Renal pelvis (tissue), 12 donors: ENCODE results near the gene AFTPH. TPM values are rescaled to one million over a fixed set of nuclear protein-coding genes. Genes with fewer than 3 reads are reported as not detected.

Experiments used
- DNase-seq: peaks from one replicate; pipeline ENCODE4 v3.0.0-alpha.2; 2013
- long read RNA-seq, 16 experiments: transcript quantifications; one replicate each; lab custom pipeline, GENCODE V29; 2026
- polyA plus RNA-seq, 3 donors: library from polyadenylated mRNA; unstranded; fragments of 120-200 nt; gene quantifications; one replicate each; pipeline ENCODE4 v1.2.1, GENCODE V29; 2013; ENCODE audit not compliant: insufficient read length in 3 of 3

Gene AFTPH
- polyA plus RNA-seq, result 10 to 100 TPM; 61.6 to 83.2 (median 62.6) TPM
- long read RNA-seq, donor 1, full-length matches to known transcripts, result 5 of 5 reads
- long read RNA-seq, donor 1, partial matches to known transcripts, result 0 of 5 reads
- long read RNA-seq, donor 1, other reads (novel, unspliced or antisense), result 0 of 5 reads
- long read RNA-seq, donor 2, full-length matches to known transcripts, result 12 of 12 reads
- long read RNA-seq, donor 2, partial matches to known transcripts, result 0 of 12 reads
- long read RNA-seq, donor 2, other reads (novel, unspliced or antisense), result 0 of 12 reads
- long read RNA-seq, donor 3, full-length matches to known transcripts, result 2 of 10 reads
- long read RNA-seq, donor 3, partial matches to known transcripts, result 8 of 10 reads
- long read RNA-seq, donor 3, other reads (novel, unspliced or antisense), result 0 of 10 reads
- long read RNA-seq, donor 4, full-length matches to known transcripts, result 4 of 4 reads
- long read RNA-seq, donor 4, partial matches to known transcripts, result 0 of 4 reads
- long read RNA-seq, donor 4, other reads (novel, unspliced or antisense), result 0 of 4 reads
- long read RNA-seq, donor 5, full-length matches to known transcripts, result 1 of 7 reads
- long read RNA-seq, donor 5, partial matches to known transcripts, result 6 of 7 reads
- long read RNA-seq, donor 5, other reads (novel, unspliced or antisense), result 0 of 7 reads
- long read RNA-seq, donor 6, full-length matches to known transcripts, result 7 of 26 reads
- long read RNA-seq, donor 6, partial matches to known transcripts, result 14 of 26 reads
- long read RNA-seq, donor 6, other reads (novel, unspliced or antisense), result 5 of 26 reads
- long read RNA-seq, donor 7, full-length matches to known transcripts, result 3 of 3 reads
- long read RNA-seq, donor 7, partial matches to known transcripts, result 0 of 3 reads
- long read RNA-seq, donor 7, other reads (novel, unspliced or antisense), result 0 of 3 reads
- long read RNA-seq, donor 8, full-length matches to known transcripts, result 1 of 1 reads
- long read RNA-seq, donor 8, partial matches to known transcripts, result 0 of 1 reads
- long read RNA-seq, donor 8, other reads (novel, unspliced or antisense), result 0 of 1 reads
- long read RNA-seq, donor 9, full-length matches to known transcripts, result 2 of 2 reads
- long read RNA-seq, donor 9, partial matches to known transcripts, result 0 of 2 reads
- long read RNA-seq, donor 9, other reads (novel, unspliced or antisense), result 0 of 2 reads
- long read RNA-seq, donor 10, full-length matches to known transcripts, result 8 of 8 reads
- long read RNA-seq, donor 10, partial matches to known transcripts, result 0 of 8 reads
- long read RNA-seq, donor 10, other reads (novel, unspliced or antisense), result 0 of 8 reads
- long read RNA-seq, donor 11, full-length matches to known transcripts, result 3 of 3 reads
- long read RNA-seq, donor 11, partial matches to known transcripts, result 0 of 3 reads
- long read RNA-seq, donor 11, other reads (novel, unspliced or antisense), result 0 of 3 reads
- long read RNA-seq, donor 12, full-length matches to known transcripts, result 8 of 17 reads
- long read RNA-seq, donor 12, partial matches to known transcripts, result 9 of 17 reads
- long read RNA-seq, donor 12, other reads (novel, unspliced or antisense), result 0 of 17 reads
- long read RNA-seq, donor 13, full-length matches to known transcripts, result 1 of 1 reads
- long read RNA-seq, donor 13, partial matches to known transcripts, result 0 of 1 reads
- long read RNA-seq, donor 13, other reads (novel, unspliced or antisense), result 0 of 1 reads
- long read RNA-seq, donor 14, result 0 reads
- long read RNA-seq, donor 15, full-length matches to known transcripts, result 2 of 21 reads
- long read RNA-seq, donor 15, partial matches to known transcripts, result 11 of 21 reads
- long read RNA-seq, donor 15, other reads (novel, unspliced or antisense), result 8 of 21 reads
- long read RNA-seq, donor 16, full-length matches to known transcripts, result 7 of 7 reads
- long read RNA-seq, donor 16, partial matches to known transcripts, result 0 of 7 reads
- long read RNA-seq, donor 16, other reads (novel, unspliced or antisense), result 0 of 7 reads

- peak; percentile 98 for DNase-seq
Observed at GRCh38 chr2:64523666-64524603, at the start of gene AFTPH. Gene AFTPH (plus strand): TSS chr2:64524328. CDS start chr2:64551475, 27,147 bp downstream.

DNA sequence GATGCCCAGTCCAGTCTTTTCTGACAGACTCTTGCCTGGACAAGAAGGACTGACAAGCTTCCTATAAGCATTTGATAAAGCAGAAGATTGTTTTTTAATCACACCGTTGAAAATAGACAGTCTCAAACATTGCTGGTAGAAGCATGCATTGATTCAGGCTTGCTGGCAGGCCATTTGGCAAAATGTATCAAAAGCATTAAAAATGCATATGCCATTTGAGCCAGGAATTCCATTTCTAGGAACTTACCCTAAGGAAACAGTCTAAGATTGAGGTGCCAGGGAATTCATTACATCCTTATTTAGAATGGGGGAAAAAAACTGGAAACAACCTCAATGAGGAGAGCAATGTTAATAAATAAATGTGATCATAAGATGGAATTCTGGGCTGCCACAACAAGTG, 49.5 kb upstream of the AFTPH start:
- no peak for DNase-seq

DNA sequence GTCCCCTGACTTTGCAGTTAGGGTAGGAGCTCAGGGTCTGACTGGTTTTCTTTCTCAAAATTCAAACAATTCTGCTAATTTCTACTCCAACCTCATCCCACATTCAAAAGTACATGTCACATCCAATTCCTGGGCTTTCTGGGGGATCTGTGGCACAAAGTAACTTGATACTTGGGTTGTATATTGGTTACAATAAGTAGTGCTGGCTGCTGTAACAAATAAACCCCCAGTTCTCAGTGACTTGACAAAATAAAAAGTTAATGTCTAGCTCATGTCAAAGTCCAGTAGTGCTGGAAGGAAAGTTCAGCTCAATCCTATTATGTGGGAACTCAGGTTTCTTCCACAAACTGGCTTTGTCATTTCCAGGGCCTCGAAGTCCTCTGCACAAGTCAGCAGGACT, 47.1 kb upstream of the AFTPH start:
- DNase-seq, result no peak

DNA sequence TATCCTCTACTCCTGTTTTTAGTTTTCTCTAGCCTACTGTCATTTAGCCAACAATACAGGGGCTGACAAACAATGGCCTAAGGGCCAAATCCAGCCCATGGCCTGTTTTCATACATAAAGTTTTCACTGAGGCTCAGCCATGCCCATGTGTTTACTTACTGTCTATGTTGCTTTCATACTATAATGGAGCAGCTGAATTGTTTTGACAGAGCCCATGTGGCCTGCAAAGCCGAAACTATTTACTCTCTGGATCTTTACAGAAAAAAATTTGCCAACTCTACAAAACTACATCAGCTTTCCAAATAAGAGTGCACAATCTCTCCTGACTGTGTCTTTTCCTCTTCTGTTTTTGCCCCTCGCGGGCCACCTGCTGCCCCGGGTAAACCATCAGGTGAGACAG, 46.1 kb upstream of the AFTPH start:
- no peak for DNase-seq

DNA sequence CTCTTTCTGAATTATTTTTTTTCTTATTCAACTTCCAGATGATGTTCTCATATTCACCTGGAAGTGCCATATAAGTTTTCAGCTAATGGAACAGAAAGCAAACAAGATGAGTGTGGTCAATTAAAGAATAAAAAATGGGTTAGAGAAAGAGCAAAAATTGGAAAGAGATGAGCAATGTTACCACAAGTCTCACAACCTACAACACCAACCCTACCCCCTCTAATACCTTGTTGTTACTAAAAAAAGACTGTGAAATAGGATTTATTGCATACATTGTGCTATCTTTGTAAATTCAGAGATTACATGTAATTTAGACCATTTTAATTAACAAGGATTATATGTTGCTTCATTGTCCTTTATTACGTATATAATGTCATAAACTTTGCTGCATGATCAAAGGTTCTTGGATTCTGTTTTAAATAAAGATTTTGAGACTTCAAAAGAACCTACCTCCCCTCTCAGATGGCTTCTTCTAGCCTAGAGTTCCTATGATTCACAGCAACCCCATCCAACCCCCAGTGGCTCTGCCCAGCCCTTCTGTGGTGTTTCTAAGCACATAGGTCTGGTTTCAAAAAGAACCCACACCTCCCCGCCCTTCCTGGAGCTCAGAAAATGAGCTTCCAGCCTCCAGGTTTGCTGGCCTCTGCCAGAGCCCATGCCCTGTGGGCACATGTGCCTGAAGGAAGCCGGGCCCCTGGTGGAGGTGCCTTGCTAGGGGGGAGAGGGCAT, 45.5 kb upstream of the AFTPH start:
- DNase-seq, result no peak

DNA sequence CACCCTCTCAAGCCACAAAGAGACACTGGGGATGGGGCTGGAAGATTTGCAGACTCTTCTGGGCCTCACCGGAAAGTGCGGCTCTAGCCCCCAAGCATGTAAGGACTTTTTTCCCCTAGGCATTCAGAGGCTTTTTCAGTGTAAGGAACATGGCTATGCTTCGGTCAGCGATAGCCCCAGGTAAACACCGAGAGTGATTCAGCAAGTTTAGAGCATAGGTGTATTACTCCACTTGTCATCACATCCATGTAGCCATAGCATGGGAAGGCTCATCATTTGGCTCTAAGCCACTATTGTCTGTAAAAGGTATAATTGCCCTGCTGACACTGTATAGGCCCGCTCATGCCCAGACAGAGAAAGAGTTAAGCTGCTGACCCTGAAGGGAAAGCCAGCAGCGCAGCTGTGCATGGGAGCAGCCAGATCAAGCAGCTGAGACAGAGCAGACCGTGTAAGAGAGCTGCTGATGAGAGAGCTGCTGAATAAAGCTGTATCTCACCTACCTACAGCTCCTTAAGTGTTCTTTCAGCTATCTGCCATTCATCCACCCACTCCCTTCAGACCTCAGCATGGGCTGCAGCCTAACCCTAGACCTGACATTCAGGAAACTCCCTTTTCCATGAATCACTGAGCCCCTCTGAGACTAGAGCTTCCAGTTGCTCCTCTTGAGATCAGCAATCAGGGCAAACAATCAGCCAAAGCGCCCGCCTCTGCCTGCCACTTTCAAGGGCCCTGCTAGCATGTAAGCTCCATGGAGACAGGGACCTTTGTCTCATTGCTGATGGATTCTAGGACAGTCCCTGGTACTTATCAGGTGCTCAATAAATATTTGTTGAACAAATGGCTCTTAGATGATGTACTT, 44.6 kb upstream of the AFTPH start:
- no peak for DNase-seq

GRCh38 chr2:64481665-64482064, 42.5 kb upstream of the AFTPH start:
- no peak for DNase-seq

DNA sequence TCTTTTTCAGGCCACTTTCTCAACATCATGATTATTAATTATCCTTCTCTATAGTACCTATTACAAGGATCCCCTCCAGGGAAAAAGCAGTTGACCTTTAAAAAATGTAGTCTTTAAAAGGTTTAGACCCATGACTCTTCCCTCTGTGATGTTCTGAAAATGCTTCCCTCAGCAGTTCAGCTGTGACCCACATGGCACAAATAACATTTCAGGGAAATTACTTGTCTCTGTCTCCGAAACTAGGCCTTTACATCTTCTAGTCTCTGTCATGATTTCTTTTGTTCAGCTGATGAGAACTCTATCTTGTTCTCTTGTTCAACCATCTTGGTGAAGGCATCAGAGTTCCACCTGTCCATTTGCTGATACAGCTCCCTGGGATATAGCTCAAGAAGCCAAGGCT, 41.9 kb upstream of the AFTPH start:
- no peak for DNase-seq

DNA sequence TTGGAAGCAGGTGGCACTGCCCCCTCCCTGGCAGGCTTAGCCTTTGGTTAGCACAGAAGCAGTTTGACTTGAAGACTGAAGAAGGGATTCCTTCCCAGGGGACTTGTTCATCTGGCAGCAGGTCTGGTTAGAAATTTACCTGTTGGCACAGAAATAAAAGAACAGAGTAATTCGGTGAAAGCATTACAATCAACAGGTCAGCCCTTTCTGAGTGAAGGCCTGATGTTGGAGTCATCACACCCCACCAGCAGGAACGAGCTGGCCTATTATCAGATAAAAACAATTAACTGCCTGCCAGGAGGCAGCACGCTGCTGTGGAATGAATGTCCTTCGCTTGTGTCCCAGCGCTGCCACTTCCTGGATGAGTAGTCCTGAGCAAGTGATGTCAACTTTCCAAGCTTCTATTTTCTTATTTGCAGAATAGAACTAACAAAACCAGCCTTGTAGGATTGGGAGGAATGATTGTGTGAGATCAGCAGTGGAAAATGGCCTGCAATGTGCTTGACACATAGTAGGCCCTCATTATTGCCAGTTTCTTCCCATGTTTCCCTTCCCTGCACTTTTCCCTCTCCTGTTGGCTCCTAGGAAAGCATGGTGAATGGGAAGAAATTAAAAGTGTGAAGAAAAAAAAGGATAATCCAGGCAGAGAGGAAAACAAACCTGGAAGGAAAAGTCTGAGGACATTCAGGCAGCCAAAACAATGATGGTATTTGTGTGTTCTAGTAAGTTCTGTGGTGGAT, 41.2 kb upstream of the AFTPH start:
- no peak for DNase-seq

- DNase-seq, result no peak
Observed at GRCh38 chr2:64485331-64485730, 38.8 kb upstream of the AFTPH start.

GRCh38 chr2:64485961-64486360, 38.2 kb upstream of the AFTPH start:
- DNase-seq, result no peak

DNA sequence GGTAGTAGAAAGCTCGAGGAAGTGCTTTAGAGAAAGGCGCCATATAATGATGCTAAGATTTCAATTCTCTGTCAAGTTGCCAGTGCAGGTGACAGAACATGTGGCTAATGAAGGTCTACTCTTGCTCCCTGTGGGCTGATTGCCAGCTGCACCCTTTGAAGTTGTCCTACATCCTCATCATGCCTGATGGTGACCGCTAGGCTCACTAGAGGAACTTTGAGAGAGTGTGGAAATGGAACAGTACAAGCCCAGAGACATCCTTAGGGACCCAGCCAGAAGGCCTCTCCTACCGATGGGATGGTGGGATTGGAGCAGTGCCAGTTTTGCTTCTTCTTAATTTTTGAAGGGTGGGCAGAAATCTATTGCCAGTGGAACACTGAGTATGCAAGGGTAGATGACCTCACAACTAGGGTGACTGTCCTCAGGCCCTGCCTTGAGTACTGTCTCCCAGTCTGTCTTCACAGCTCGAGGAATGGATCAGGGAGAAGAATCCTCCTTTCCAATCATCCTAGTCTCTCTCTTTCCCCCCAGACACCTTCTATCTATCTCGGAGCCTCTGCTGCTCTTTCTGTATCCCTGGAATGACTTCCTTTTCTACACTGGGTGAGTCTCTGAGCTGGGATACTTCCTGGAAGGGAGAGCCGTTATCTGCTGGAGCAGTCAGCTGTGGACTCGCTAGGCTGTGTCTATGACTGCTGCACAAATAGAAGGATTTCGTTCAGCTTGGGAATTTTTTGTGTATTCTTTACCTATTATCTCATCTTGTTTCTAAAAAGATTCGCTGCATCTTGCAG, 36.7 kb upstream of the AFTPH start:
- no peak for DNase-seq

- peak; percentile 51 for DNase-seq
Observed at GRCh38 chr2:64488050-64488974, 35.8 kb upstream of the AFTPH start.

- no peak for DNase-seq
Observed at GRCh38 chr2:64489081-64489751, 34.9 kb upstream of the AFTPH start.
